Neural cell (in vitro differentiated cells): ENCODE measurements around the gene KIRREL3.

Experiments
- EP300 ChIP-seq: fragments of 450-650 bp; conservative IDR thresholded peaks from 2 replicates; pipeline ENCODE4 v1.6.1; 2014; ENCODE audit warnings: antibody characterized with exemption, mild to moderate bottlenecking, moderate library complexity; ENCODE audit not compliant: poor library complexity, severe bottlenecking
- EZH2 ChIP-seq: fragments of 200-600, 300-800 bp; shearing (Covaris generic), sonication (generic); IDR thresholded peaks from 2 replicates; pipeline ENCODE4 v1.6.1; 2014; ENCODE audit warnings: antibody characterized with exemption, low read length, borderline replicate concordance, mild to moderate bottlenecking; ENCODE audit not compliant: insufficient read depth, poor library complexity, severe bottlenecking
- MXI1 ChIP-seq: fragments of 450-650 bp; conservative IDR thresholded peaks from 2 replicates; pipeline ENCODE4 v1.6.1; 2014; ENCODE audit warnings: antibody characterized with exemption, mild to moderate bottlenecking; ENCODE audit not compliant: poor library complexity, severe bottlenecking
- POLR2AphosphoS5 ChIP-seq: IDR thresholded peaks from 2 replicates; pipeline ENCODE4 v1.6.1; 2012
- RAD21 ChIP-seq: fragments of 450-650 bp; conservative IDR thresholded peaks from 2 replicates; pipeline ENCODE4 v1.6.1; 2014; ENCODE audit warnings: antibody characterized with exemption, mild to moderate bottlenecking, moderate library complexity
- SMC3 ChIP-seq: fragments of 450-650 bp; conservative IDR thresholded peaks from 2 replicates; pipeline ENCODE4 v1.6.1; 2014; ENCODE audit warnings: antibody characterized with exemption, mild to moderate bottlenecking, moderate library complexity; ENCODE audit not compliant: poor library complexity
- TAF1 ChIP-seq: IDR thresholded peaks from 2 replicates; pipeline ENCODE4 v1.6.1; 2012; ENCODE audit warnings: low read depth
- TF ChIP-seq, protein P1 (sequence below): fragments of 450-650 bp; IDR thresholded peaks from 2 replicates; pipeline ENCODE4 v1.5.1; 2014; ENCODE audit warnings: antibody characterized with exemption, mild to moderate bottlenecking, moderate library complexity; ENCODE audit not compliant: poor library complexity, severe bottlenecking
- TF ChIP-seq, protein P2 (sequence below): IDR thresholded peaks from 2 replicates; pipeline ENCODE4 v1.6.1; 2012; ENCODE audit warnings: borderline replicate concordance

DNA sequence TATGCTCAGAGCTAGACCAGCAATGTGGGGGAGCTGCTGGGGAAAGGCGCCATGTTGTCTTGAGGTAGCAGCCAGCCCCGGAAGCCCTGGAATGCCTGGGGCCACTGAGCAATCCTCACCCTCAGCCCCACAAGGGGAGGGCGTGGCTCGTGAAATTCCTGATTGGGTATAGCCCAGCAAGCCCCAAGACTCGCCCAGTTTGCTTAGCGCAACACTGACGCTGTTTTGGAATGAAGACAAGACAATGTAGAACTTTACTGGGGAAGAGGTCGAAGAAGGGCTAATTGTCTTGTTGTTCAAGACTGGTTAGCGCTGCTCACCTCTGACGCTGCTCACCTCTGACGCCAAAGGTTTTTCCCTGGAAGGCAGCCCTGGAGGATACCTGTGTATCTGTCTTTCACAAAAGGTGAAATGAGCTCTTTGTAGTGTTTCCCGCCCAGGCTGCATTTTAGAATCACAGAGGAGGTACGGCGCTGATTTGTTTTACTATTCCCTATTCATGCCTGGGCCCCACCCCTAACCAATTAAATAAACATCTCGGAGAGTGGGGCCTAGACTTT, 597.5 kb downstream of the KIRREL3 start:
- TF ChIP-seq, protein P1, sequence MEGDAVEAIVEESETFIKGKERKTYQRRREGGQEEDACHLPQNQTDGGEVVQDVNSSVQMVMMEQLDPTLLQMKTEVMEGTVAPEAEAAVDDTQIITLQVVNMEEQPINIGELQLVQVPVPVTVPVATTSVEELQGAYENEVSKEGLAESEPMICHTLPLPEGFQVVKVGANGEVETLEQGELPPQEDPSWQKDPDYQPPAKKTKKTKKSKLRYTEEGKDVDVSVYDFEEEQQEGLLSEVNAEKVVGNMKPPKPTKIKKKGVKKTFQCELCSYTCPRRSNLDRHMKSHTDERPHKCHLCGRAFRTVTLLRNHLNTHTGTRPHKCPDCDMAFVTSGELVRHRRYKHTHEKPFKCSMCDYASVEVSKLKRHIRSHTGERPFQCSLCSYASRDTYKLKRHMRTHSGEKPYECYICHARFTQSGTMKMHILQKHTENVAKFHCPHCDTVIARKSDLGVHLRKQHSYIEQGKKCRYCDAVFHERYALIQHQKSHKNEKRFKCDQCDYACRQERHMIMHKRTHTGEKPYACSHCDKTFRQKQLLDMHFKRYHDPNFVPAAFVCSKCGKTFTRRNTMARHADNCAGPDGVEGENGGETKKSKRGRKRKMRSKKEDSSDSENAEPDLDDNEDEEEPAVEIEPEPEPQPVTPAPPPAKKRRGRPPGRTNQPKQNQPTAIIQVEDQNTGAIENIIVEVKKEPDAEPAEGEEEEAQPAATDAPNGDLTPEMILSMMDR = no peak
- TF ChIP-seq POLR2AphosphoS5 = no peak
- TF ChIP-seq EZH2 = no peak
- no peak for TF ChIP-seq MXI1
- no peak for TF ChIP-seq TAF1
- no peak for TF ChIP-seq EP300
- TF ChIP-seq, protein P2, sequence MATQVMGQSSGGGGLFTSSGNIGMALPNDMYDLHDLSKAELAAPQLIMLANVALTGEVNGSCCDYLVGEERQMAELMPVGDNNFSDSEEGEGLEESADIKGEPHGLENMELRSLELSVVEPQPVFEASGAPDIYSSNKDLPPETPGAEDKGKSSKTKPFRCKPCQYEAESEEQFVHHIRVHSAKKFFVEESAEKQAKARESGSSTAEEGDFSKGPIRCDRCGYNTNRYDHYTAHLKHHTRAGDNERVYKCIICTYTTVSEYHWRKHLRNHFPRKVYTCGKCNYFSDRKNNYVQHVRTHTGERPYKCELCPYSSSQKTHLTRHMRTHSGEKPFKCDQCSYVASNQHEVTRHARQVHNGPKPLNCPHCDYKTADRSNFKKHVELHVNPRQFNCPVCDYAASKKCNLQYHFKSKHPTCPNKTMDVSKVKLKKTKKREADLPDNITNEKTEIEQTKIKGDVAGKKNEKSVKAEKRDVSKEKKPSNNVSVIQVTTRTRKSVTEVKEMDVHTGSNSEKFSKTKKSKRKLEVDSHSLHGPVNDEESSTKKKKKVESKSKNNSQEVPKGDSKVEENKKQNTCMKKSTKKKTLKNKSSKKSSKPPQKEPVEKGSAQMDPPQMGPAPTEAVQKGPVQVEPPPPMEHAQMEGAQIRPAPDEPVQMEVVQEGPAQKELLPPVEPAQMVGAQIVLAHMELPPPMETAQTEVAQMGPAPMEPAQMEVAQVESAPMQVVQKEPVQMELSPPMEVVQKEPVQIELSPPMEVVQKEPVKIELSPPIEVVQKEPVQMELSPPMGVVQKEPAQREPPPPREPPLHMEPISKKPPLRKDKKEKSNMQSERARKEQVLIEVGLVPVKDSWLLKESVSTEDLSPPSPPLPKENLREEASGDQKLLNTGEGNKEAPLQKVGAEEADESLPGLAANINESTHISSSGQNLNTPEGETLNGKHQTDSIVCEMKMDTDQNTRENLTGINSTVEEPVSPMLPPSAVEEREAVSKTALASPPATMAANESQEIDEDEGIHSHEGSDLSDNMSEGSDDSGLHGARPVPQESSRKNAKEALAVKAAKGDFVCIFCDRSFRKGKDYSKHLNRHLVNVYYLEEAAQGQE = no peak
- TF ChIP-seq RAD21 = no peak
- no peak for TF ChIP-seq SMC3
